Astrocyte (in vitro differentiated cells and primary cell): Measurements from ENCODE around the gene BMPER.

Experiments
- CTCF ChIP-seq: IDR thresholded peaks from 2 replicates; pipeline ENCODE4 v1.5.1; 2011; ENCODE audit warnings: low read depth, mild to moderate bottlenecking, inconsistent platforms, low read length, moderate library complexity; ENCODE audit not compliant: insufficient read depth
- EZH2 ChIP-seq: IDR thresholded peaks from 2 replicates; pipeline ENCODE4 v1.6.1; 2012; ENCODE audit warnings: mild to moderate bottlenecking, low read length, inconsistent platforms; ENCODE audit not compliant: insufficient read depth

- TF ChIP-seq CTCF (no peak), EZH2 (no peak)
Measured at GRCh38 chr7:34133356-34133982, 228.1 kb downstream of the BMPER start.
